22Rv1 (cell line): ENCODE data around the gene EFCAB12.

Source experiments
- H3K27ac ChIP-seq: fragments of 450-650 bp; 2 replicates; pipeline ENCODE4 v1.5.1; 2017
- CTCF ChIP-seq: fragments of 450-650 bp; IDR thresholded peaks from 2 replicates; pipeline ENCODE4 v1.5.1; 2017; ENCODE audit warnings: mild to moderate bottlenecking
- ZFX ChIP-seq: fragments of 450-650 bp; IDR thresholded peaks from 2 replicates; pipeline ENCODE4 v1.6.1; 2017; ENCODE audit warnings: antibody characterized with exemption, borderline replicate concordance

The EFCAB12 gene

GRCh38 chr3:129383292-129383860 lies 45.1 kb downstream of the EFCAB12 start:
- H3K27ac ChIP-seq: no peak overlapping the region
- TF ChIP-seq ZFX (no peak), CTCF (peak; percentile 90)

GRCh38 chr3:129382366-129382765 lies 46.1 kb downstream of the EFCAB12 start:
- H3K27ac ChIP-seq: no peak overlapping the region
- TF ChIP-seq ZFX: no peak
- TF ChIP-seq CTCF: no peak

- H3K27ac ChIP-seq: no peak overlapping the region
- TF ChIP-seq ZFX: no peak
Measured at GRCh38 chr3:129379582-129380358, 48.7 kb downstream of the EFCAB12 start.

- TF ChIP-seq ZFX (no peak), CTCF (no peak)
- no peak overlapping the region for H3K27ac ChIP-seq
Measured at GRCh38 chr3:129378949-129379348, 49.5 kb downstream of the EFCAB12 start.

GRCh38 chr3:129377615-129378014 lies 50.8 kb downstream of the EFCAB12 start:
- H3K27ac ChIP-seq: no peak overlapping the region
- TF ChIP-seq CTCF (no peak), ZFX (no peak)

- no peak overlapping the region for H3K27ac ChIP-seq
- TF ChIP-seq CTCF: no peak
- no peak for TF ChIP-seq ZFX
Measured at GRCh38 chr3:129375099-129375498, 53.3 kb downstream of the EFCAB12 start.

- TF ChIP-seq CTCF: no peak
- TF ChIP-seq ZFX: no peak
Measured at GRCh38 chr3:129371041-129371826, 57.2 kb downstream of the EFCAB12 start.

More at GRCh38 chr3:129371041-129371826, 57.2 kb downstream of the EFCAB12 start:
- H3K27ac ChIP-seq: no peak overlapping the region
